Lung microvascular endothelial cell (primary cell): Measurements from ENCODE around the gene GALNT6. TPM values are rescaled to one million over a fixed set of nuclear protein-coding genes. Genes with fewer than 3 reads are reported as not detected.
"Not testable (repeated sequence)": the region's sequence is repeated elsewhere in the genome, so short reads cannot be mapped to it uniquely, and the experiment has no call there.

Experiments used
- DNase-seq, 2 donors: peaks; one replicate each; pipeline versions ENCODE4 v3.0.0 to v3.0.0-alpha.2; 2010; ENCODE audit warnings: low read depth in 2 of 2
- total RNA-seq: library from RNA; depleted of rRNA; stranded (reverse); fragments of >200 nt; gene quantifications from 2 replicates; pipeline ENCODE4 v1.2.1, GENCODE V29; 2014

The GALNT6 gene
- total RNA-seq, 1 donor from 2014 or later: 8.5 TPM

- no peak for DNase-seq
Measured at GRCh38 chr12:51323317-51323960, 67.8 kb downstream of the GALNT6 start.

- no peak for DNase-seq
Measured at GRCh38 chr12:51322452-51322851, 68.8 kb downstream of the GALNT6 start.

GRCh38 chr12:51321882-51322281, 69.3 kb downstream of the GALNT6 start:
- no peak for DNase-seq

- no peak for DNase-seq
Measured at GRCh38 chr12:51320695-51321320, 70.4 kb downstream of the GALNT6 start.

GRCh38 chr12:51320311-51320694, 70.9 kb downstream of the GALNT6 start:
- DNase-seq: no peak

GRCh38 chr12:51318846-51319599, 72.2 kb downstream of the GALNT6 start:
- no peak for DNase-seq

- DNase-seq: not testable (repeated sequence)
Measured at GRCh38 chr12:51318057-51318806, 73.0 kb downstream of the GALNT6 start.

- no peak for DNase-seq
Measured at GRCh38 chr12:51311389-51311788, 79.8 kb downstream of the GALNT6 start.

GRCh38 chr12:51307655-51308593, 83.3 kb downstream of the GALNT6 start:
- DNase-seq: peak in 1 of 2 donors; percentile 61

GRCh38 chr12:51306507-51306906, 84.7 kb downstream of the GALNT6 start:
- DNase-seq: no peak

Other genes with a start within 250 kb of the GALNT6 start
- gene TFCP2, start 218.3 kb downstream of the GALNT6 start, total RNA-seq: 8.9 and 14.1 TPM in 2 replicates
- 1.3 and 3.0 TPM in 2 replicates for gene POU6F1, start 173.3 kb downstream of the GALNT6 start, total RNA-seq
- 68.5 and 73.7 TPM in 2 replicates for gene DAZAP2, start 152.6 kb downstream of the GALNT6 start, total RNA-seq
- gene SMAGP, start 121.0 kb downstream of the GALNT6 start, total RNA-seq: 9.8 and 17.7 TPM in 2 replicates
- gene BIN2, start 67.2 kb downstream of the GALNT6 start, total RNA-seq: not detected in 2 replicates
- gene CELA1, start 44.7 kb downstream of the GALNT6 start, total RNA-seq: not detected in 2 replicates
- gene SLC4A8, start 33.4 kb upstream of the GALNT6 start, total RNA-seq: 0.60 and 1.1 TPM in 2 replicates
- gene SCN8A, start 199.8 kb upstream of the GALNT6 start, total RNA-seq: under 0.01 and 0.44 TPM in 2 replicates